H1 (cell line): ENCODE measurements around the gene EXOC3L1. TPM values are rescaled to one million over a fixed set of nuclear protein-coding genes. Genes with fewer than 3 reads are reported as not detected.

Experiments used
- CTCF ChIA-PET: fragments of 300-600 bp; sonication (Branson Sonifier 250); formaldehyde crosslinking; loops from one replicate; lab custom pipeline; 2021; ENCODE audit not compliant: partially characterized antibody; lab: Charles Lee
- POLR2A ChIA-PET: fragments of 300-600 bp; sonication (Branson Sonifier 250); formaldehyde crosslinking; loops from one replicate; lab custom pipeline; 2021; ENCODE audit warnings: inconsistent platforms; ENCODE audit not compliant: partially characterized antibody; lab: Charles Lee
- DNase-seq, 2 experiments: peaks; one replicate each; pipeline versions ENCODE4 v3.0.0 to v3.0.0-alpha.2; 2010 to 2022; ENCODE audit warnings: low spot score in 2 of 2, low read depth in 1 of 2, mixed read lengths in 1 of 2
- FAIRE-seq: peaks from 2 replicates; lab custom pipeline; 2011; peaks lifted over from hg19 to GRCh38; lab: Jason Lieb, UNC
- H2AFZ ChIP-seq: 2 replicates; pipeline ENCODE4 v1.8.1; 2012; ENCODE audit warnings: low read length, inconsistent platforms
- H2AK5ac ChIP-seq: 2 replicates; pipeline ENCODE4 v1.6.1; 2013; ENCODE audit warnings: low read depth, low read length
- H2BK120ac ChIP-seq: replicated peaks from 2 replicates; pipeline ENCODE3; 2013; ENCODE audit warnings: low read depth, low read length, inconsistent platforms
- H2BK12ac ChIP-seq: 2 replicates; pipeline ENCODE4 v1.6.1; 2013; ENCODE audit warnings: low read depth, low read length
- H2BK15ac ChIP-seq: 2 replicates; pipeline ENCODE4 v1.6.1; 2013; ENCODE audit warnings: low read length
- H2BK20ac ChIP-seq: 2 replicates; pipeline ENCODE4 v1.6.1; 2013; ENCODE audit warnings: low read length
- H2BK5ac ChIP-seq: 2 replicates; pipeline ENCODE4 v1.6.1; 2013; ENCODE audit warnings: low read depth, low read length
- H3K14ac ChIP-seq: 2 replicates; pipeline ENCODE4 v1.6.1; 2013; ENCODE audit warnings: inconsistent platforms; ENCODE audit not compliant: insufficient read length
- H3K18ac ChIP-seq: 2 replicates; pipeline ENCODE4 v1.6.1; 2013; ENCODE audit warnings: low read length; ENCODE audit errors: extremely low read depth
- H3K23ac ChIP-seq: 2 replicates; pipeline ENCODE4 v1.6.1; 2013; ENCODE audit warnings: inconsistent platforms; ENCODE audit not compliant: insufficient read length
- H3K23me2 ChIP-seq: 2 replicates; pipeline ENCODE4 v1.6.1; 2013; ENCODE audit warnings: low read depth, low read length
- H3K27ac ChIP-seq: 2 replicates; pipeline ENCODE4 v1.6.1; 2011; ENCODE audit warnings: low read depth, low read length, inconsistent platforms
- H3K27me3 ChIP-seq, 4 experiments: replicated peaks in 1 of 4; 1 replicate in 1 of 4; 2 replicates in 3 of 4; pipeline versions ENCODE4 v1.6.1 to v1.8.1; 2011 to 2013; ENCODE audit warnings: low read length in 3 of 4, mild to moderate bottlenecking in 3 of 4, inconsistent platforms in 2 of 4, mixed read lengths in 2 of 4, moderate library complexity in 1 of 4; ENCODE audit not compliant: control insufficient read depth in 3 of 4, insufficient read depth in 3 of 4; ENCODE audit errors: extremely low read depth in 1 of 4
- H3K36me3 ChIP-seq, 4 experiments: 2 replicates each; pipeline versions ENCODE4 v1.6.1 to v1.8.1; 2011 to 2013; ENCODE audit warnings: mild to moderate bottlenecking in 4 of 4, low read length in 3 of 4, moderate library complexity in 2 of 4, control low read depth in 1 of 4, inconsistent platforms in 1 of 4; ENCODE audit not compliant: insufficient read depth in 4 of 4, control insufficient read depth in 2 of 4
- H3K4ac ChIP-seq: replicated peaks from 2 replicates; pipeline ENCODE3; 2013; ENCODE audit warnings: low read length, low read depth, mixed read lengths, inconsistent platforms; ENCODE audit not compliant: insufficient read length
- H3K4me1 ChIP-seq, 4 experiments: replicated peaks in 1 of 4; 1 replicate in 1 of 4; 2 replicates in 3 of 4; pipeline versions ENCODE4 v1.6.1 to v1.8.1; 2011 to 2013; ENCODE audit warnings: low read length in 3 of 4, inconsistent platforms in 2 of 4, mixed read lengths in 1 of 4; ENCODE audit not compliant: insufficient read depth in 4 of 4, control insufficient read depth in 3 of 4
- H3K4me2 ChIP-seq, 2 experiments: 2 replicates each; pipeline versions ENCODE4 v1.6.1 to v1.8.1; 2011 to 2013; ENCODE audit warnings: low read depth in 2 of 2, low read length in 2 of 2, control low read depth in 1 of 2, inconsistent platforms in 1 of 2, mild to moderate bottlenecking in 1 of 2; ENCODE audit not compliant: insufficient read depth in 1 of 2
- H3K4me3 ChIP-seq, 4 experiments: fragments of 200-600, 300-600 bp in 1 of 4; sonication (generic), shearing (Covaris generic), sonication (Bioruptor Twin) in 1 of 4; 2 replicates each; pipeline versions ENCODE4 v1.5.1 to v1.8.1; 2011 to 2016; ENCODE audit warnings: low read length in 4 of 4, low read depth in 3 of 4, control low read depth in 2 of 4, inconsistent platforms in 2 of 4, mild to moderate bottlenecking in 2 of 4, mixed read lengths in 1 of 4, moderate library complexity in 1 of 4; ENCODE audit not compliant: insufficient read depth in 2 of 4; ENCODE audit errors: extremely low read depth in 1 of 4
- H3K56ac ChIP-seq: replicated peaks from 2 replicates; pipeline ENCODE3; 2013; ENCODE audit warnings: low read depth, mild to moderate bottlenecking, mixed read lengths, low read length, inconsistent platforms; ENCODE audit not compliant: insufficient read length
- H3K79me1 ChIP-seq: 2 replicates; pipeline ENCODE4 v1.6.1; 2013; ENCODE audit warnings: low read depth, low read length, control low read depth
- H3K79me2 ChIP-seq, 2 experiments: 2 replicates each; pipeline versions ENCODE4 v1.6.1 to v1.8.1; 2012 to 2013; ENCODE audit warnings: low read length in 2 of 2, mild to moderate bottlenecking in 2 of 2, inconsistent platforms in 1 of 2; ENCODE audit not compliant: insufficient read depth in 2 of 2, control insufficient read depth in 1 of 2
- H3K9ac ChIP-seq, 4 experiments: replicated peaks in 1 of 4; 1 replicate in 1 of 4; 2 replicates in 3 of 4; pipeline versions ENCODE4 v1.6.1 to v1.8.1; 2011 to 2013; ENCODE audit warnings: low read depth in 3 of 4, low read length in 3 of 4, control low read depth in 2 of 4, mild to moderate bottlenecking in 2 of 4, moderate library complexity in 2 of 4, inconsistent platforms in 1 of 4; ENCODE audit errors: extremely low read depth in 1 of 4
- H3K9me3 ChIP-seq, 2 experiments: 2 replicates each; pipeline versions ENCODE4 v1.6.1 to v1.8.1; 2012 to 2013; ENCODE audit warnings: mild to moderate bottlenecking in 2 of 2, moderate library complexity in 2 of 2, control low read depth in 1 of 2, inconsistent platforms in 1 of 2, low read depth in 1 of 2, low read length in 1 of 2, mixed read lengths in 1 of 2; ENCODE audit not compliant: insufficient read depth in 2 of 2
- H4K20me1 ChIP-seq, 2 experiments: replicated peaks in 1 of 2; 2 replicates each; pipeline versions ENCODE3 to v1.8.1; 2011 to 2013; ENCODE audit warnings: inconsistent platforms in 2 of 2, low read length in 2 of 2, mild to moderate bottlenecking in 1 of 2; ENCODE audit not compliant: insufficient read depth in 2 of 2, control insufficient read depth in 1 of 2
- H4K5ac ChIP-seq: 2 replicates; pipeline ENCODE4 v1.6.1; 2013; ENCODE audit warnings: low read length, low read depth, mixed read lengths, inconsistent platforms; ENCODE audit not compliant: insufficient read length
- H4K8ac ChIP-seq: 2 replicates; pipeline ENCODE4 v1.8.0; 2013; ENCODE audit warnings: mild to moderate bottlenecking, moderate library complexity, low read length, inconsistent platforms; ENCODE audit not compliant: insufficient read depth; ENCODE audit errors: extremely low read depth
- H4K91ac ChIP-seq: replicated peaks from 2 replicates; pipeline ENCODE3; 2013; ENCODE audit warnings: low read length, mixed read lengths, inconsistent platforms; ENCODE audit not compliant: insufficient read length
- TCF12 ChIP-seq: IDR thresholded peaks from 2 replicates; pipeline ENCODE4 v1.6.1; 2011; ENCODE audit warnings: low read depth, mild to moderate bottlenecking, low read length
- WGBS, 2 experiments: shearing (Covaris generic) in 1 of 2; methylation state at CpG; one replicate each; pipeline versions ENCODE4 v1.1.6 to v1.1.7; 2013 to 2015; ENCODE audit warnings: low lambda C conversion rate in 2 of 2, mixed read lengths in 2 of 2, inconsistent platforms in 1 of 2, low coverage in 1 of 2, missing lambda C conversion rate in 1 of 2; ENCODE audit not compliant: insufficient replicate concordance in 2 of 2, insufficient coverage in 1 of 2, insufficient read length in 1 of 2; ENCODE audit errors: extremely low coverage in 1 of 2, missing lambda C conversion rate in 1 of 2; 5-methylcytosine and 5-hydroxymethylcytosine counted together
- polyA plus RNA-seq, 7 experiments: library from polyadenylated mRNA; depleted of rRNA in 3 of 7; stranded (reverse) in 5 of 7; unstranded in 2 of 7; fragments of >200 nt in 5 of 7; fragments of 200-250 nt in 2 of 7; gene quantifications; 1 replicate in 5 of 7; 2 replicates in 1 of 7; 4 replicates in 1 of 7; pipeline versions ENCODE4 v1.2.1 to v1.2.3, GENCODE V29; 2011 to 2013; ENCODE audit warnings: missing spikeins in 2 of 7, mixed read lengths in 2 of 7
- total RNA-seq: library from RNA; stranded (reverse); fragmentation: NEBNext Ultra II Directional; extraction: Animal tissue kit (Norgen Biotek cat#: 25700); gene quantifications from 2 replicates; pipeline ENCODE4 v1.2.1, GENCODE V29; 2021

The EXOC3L1 gene
- total and polyA plus RNA-seq, 2 of the 8 experiments (the other 6 are each of a cell fraction or from before 2014, with no cell fraction given), result 1.3 TPM

- Histone ChIP-seq H2BK20ac (no peak overlapping the region), H3K23ac (no peak overlapping the region), H2BK5ac (no peak overlapping the region), H3K23me2 (no peaks in the 10 kb centered on the region), H2BK15ac (no peak overlapping the region), H3K14ac (no peak overlapping the region), H3K27ac (no peak overlapping the region), H3K27me3 (peaks cover 0 to 12% (median 8%) of the 10 kb centered on the region in 4 experiments; a peak in 4 of 7 replicates), H4K8ac (no peak overlapping the region), H3K4me2 (no peak overlapping the region), H3K4ac (no peak overlapping the region), H2BK120ac (no peak overlapping the region), H3K79me1 (no peaks in the 10 kb centered on the region), H2AK5ac (no peak overlapping the region), H2BK12ac (no peak overlapping the region), H4K20me1 (no peaks in the 10 kb centered on the region), H3K18ac (no peak overlapping the region), H3K9me3 (no peaks in the 10 kb centered on the region), H3K79me2 (no peaks in the 10 kb centered on the region), H2AFZ (no peak overlapping the region), H3K56ac (no peak overlapping the region), H4K91ac (no peak overlapping the region), H3K36me3 (no peaks in the 10 kb centered on the region), H3K4me1 (peaks cover 0 to 10% (median 1%) of the 10 kb centered on the region in 4 experiments; a peak in 2 of 7 replicates), H3K9ac (no peak overlapping the region), H4K5ac (no peak overlapping the region), H3K4me3 (no peak overlapping the region)
- POLR2A ChIA-PET, result interaction anchor here (0.9 to 1.0 kb wide), 2 partner anchors 13 to 246 kb away, joined by 3 read pairs; no protein-coding TSS in a partner anchor
- TF ChIP-seq TCF12, result no peak
- DNase-seq (no peak), FAIRE-seq (no peak)
- 82% methylated on average over 7 of the region's 7 CpGs; no CpG with 5 or more reads in 1 of the 2 experiments for WGBS, 2 experiments
- CTCF ChIA-PET, result interaction anchor here (0.6 to 8.9 kb wide), 8 partner anchors 9 to 193 kb away, joined by 3 to 111 read pairs (median 4); partner anchors contain the start of genes E2F4, ELMO3, NOL3 and TMEM208
These were observed 21.7 kb upstream of the EXOC3L1 start for GRCh38 chr16:67211674-67212073.
